ENCODE measurements around the gene SLC9A7.

SLC9A7 gene

GRCh38 chrX:46647251-46647650 lies 111.7 kb downstream of the SLC9A7 start:
- DNase-seq: no peak

GRCh38 chrX:46645614-46646013 lies 113.3 kb downstream of the SLC9A7 start:
- DNase-seq: no peak

GRCh38 chrX:46643636-46644035 lies 115.3 kb downstream of the SLC9A7 start:
- DNase-seq: no peak

- DNase-seq: peak in 1 of 5 experiments; percentile 55
These were observed 116.8 kb downstream of the SLC9A7 start for GRCh38 chrX:46642145-46642544.

GRCh38 chrX:46637938-46638337 lies 121.0 kb downstream of the SLC9A7 start:
- DNase-seq: peak in 1 of 5 experiments; percentile 76

- no peak for DNase-seq
These were observed 122.7 kb downstream of the SLC9A7 start for GRCh38 chrX:46636223-46636622.

- DNase-seq: no peak
These were observed 123.7 kb downstream of the SLC9A7 start for GRCh38 chrX:46635186-46635585.

GRCh38 chrX:46634577-46634976 lies 124.3 kb downstream of the SLC9A7 start:
- DNase-seq: no peak

GRCh38 chrX:46630141-46630540 lies 128.8 kb downstream of the SLC9A7 start:
- no peak for DNase-seq

GRCh38 chrX:46628460-46629371 lies 130.2 kb downstream of the SLC9A7 start:
- no peak for DNase-seq

GRCh38 chrX:46627711-46628419 lies 131.1 kb downstream of the SLC9A7 start:
- no peak for DNase-seq

- DNase-seq: no peak
These were observed 131.9 kb downstream of the SLC9A7 start for GRCh38 chrX:46627062-46627461.

- DNase-seq: peak in 1 of 5 experiments; percentile 84
These were observed 132.4 kb downstream of the SLC9A7 start for GRCh38 chrX:46626566-46626965.

- no peak for DNase-seq
These were observed 134.7 kb downstream of the SLC9A7 start for GRCh38 chrX:46624090-46624786.

GRCh38 chrX:46621572-46621971 lies 137.3 kb downstream of the SLC9A7 start:
- no peak for DNase-seq

GRCh38 chrX:46620505-46620904 lies 138.4 kb downstream of the SLC9A7 start:
- no peak for DNase-seq

- peak in 1 of 5 experiments; percentile 45 for DNase-seq
These were observed 140.0 kb downstream of the SLC9A7 start for GRCh38 chrX:46618947-46619346.

GRCh38 chrX:46617906-46618305 lies 141.0 kb downstream of the SLC9A7 start:
- peak in 1 of 5 experiments; percentile 35 for DNase-seq

- DNase-seq: peak in 3 of 5 experiments; percentile 42 to 70 (median 45)
These were observed 147.1 kb downstream of the SLC9A7 start for GRCh38 chrX:46611658-46612362.

GRCh38 chrX:46610070-46610658 lies 148.8 kb downstream of the SLC9A7 start:
- DNase-seq: peak in 1 of 5 experiments; percentile 63

- no peak for DNase-seq
These were observed 151.0 kb downstream of the SLC9A7 start for GRCh38 chrX:46607916-46608315.

Data from T-helper 2 cell (primary cell).